Gastroesophageal sphincter (tissue), 4 donors: ENCODE data around the gene KRTAP5-1. TPM values are rescaled to one million over a fixed set of nuclear protein-coding genes. Genes with fewer than 3 reads are reported as not detected.
A peak's percentile ranks its signal among the peaks of the same experiment; 100 is the strongest.

Experiments used
- ATAC-seq: fragments of 150-250 bp; one replicate; pipeline ENCODE4 v1.9.1; 2016; ENCODE audit warnings: mild to moderate bottlenecking, moderate library complexity
- H3K27ac ChIP-seq, 4 donors: fragments of 200-600 bp; sonication (generic) in 3 of 4; 1 replicate in 3 of 4; 2 replicates in 1 of 4; pipeline ENCODE4 v1.5.1; 2016 to 2019
- H3K27me3 ChIP-seq: fragments of 200-600 bp; sonication (generic); one replicate; pipeline ENCODE4 v1.5.1; 2019
- H3K36me3 ChIP-seq, 2 donors: fragments of 200-600 bp; sonication (generic); one replicate each; pipeline ENCODE4 v1.5.1; 2019; ENCODE audit warnings: control low read depth in 1 of 2
- H3K4me1 ChIP-seq, 3 donors: fragments of 200-600 bp; sonication (generic); 1 replicate in 2 of 3; 2 replicates in 1 of 3; pipeline ENCODE4 v1.5.1; 2016 to 2019; ENCODE audit warnings: control low read depth in 2 of 3
- H3K4me3 ChIP-seq, 2 donors: fragments of 200-600 bp; sonication (generic); one replicate each; pipeline ENCODE4 v1.5.1; 2019; ENCODE audit warnings: mild to moderate bottlenecking in 1 of 2, moderate library complexity in 1 of 2
- H3K9me3 ChIP-seq, 3 donors: fragments of 200-600 bp; sonication (generic); one replicate each; pipeline ENCODE4 v1.5.1; 2017 to 2019; ENCODE audit warnings: control low read depth in 2 of 3
- POLR2A ChIP-seq, 2 donors: fragments of 450-650 bp; IDR thresholded peaks; one replicate each; pipeline ENCODE4 v1.6.1; 2017; ENCODE audit warnings: antibody characterized with exemption in 2 of 2, mild to moderate bottlenecking in 2 of 2, moderate library complexity in 1 of 2
- POLR2AphosphoS5 ChIP-seq: sonication (generic); formaldehyde crosslinking; IDR thresholded peaks from one replicate; pipeline ENCODE4 v1.6.1; 2017; ENCODE audit warnings: antibody characterized with exemption
- WGBS, 2 donors: methylation state at CpG; one replicate each; pipeline ENCODE4 v1.1.5; 2018; ENCODE audit warnings: low coverage in 1 of 2; 5-methylcytosine and 5-hydroxymethylcytosine counted together
- total RNA-seq, 4 donors: library from RNA; depleted of rRNA; stranded (reverse); fragments of >200 nt; gene quantifications; one replicate each; pipeline ENCODE4 v1.1.0, GENCODE V29; 2016

Gene KRTAP5-1
- total RNA-seq, 4 donors from 2014 or later = not detected

DNA sequence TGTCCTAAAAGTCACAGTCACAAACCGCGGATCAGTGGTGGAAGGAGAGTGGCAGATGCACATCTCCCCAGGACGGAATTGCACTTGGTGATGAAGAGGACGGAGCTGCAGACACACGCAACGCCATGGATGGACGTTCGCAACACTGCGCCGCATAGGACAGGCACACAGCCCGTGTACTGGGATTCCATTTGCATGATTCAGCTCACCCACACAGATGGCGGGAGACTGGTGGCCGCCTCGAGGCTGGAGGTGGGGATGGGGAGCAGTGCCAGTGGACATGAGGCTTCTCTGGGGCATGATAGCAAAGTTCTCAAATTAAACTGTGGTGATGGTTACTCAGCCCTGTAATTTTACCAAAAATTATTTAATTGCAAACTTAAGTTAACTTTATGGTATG lies 50.4 kb downstream of the KRTAP5-1 start:
- no peak overlapping the region for H3K4me3 ChIP-seq
- H3K27ac ChIP-seq = peak overlapping the region in 1 of 4 donors; percentile 2
- peaks cover 0 to 24% of the 10 kb centered on the region in 2 donors for H3K36me3 ChIP-seq
- ATAC-seq = no peak
- peaks cover 10% of the 10 kb centered on the region for H3K27me3 ChIP-seq
- WGBS, 2 donors = 49 to 58% methylated on average over 7 to 8 of the region's 14 CpGs
- TF ChIP-seq POLR2AphosphoS5 = no peak
- no peak for TF ChIP-seq POLR2A (IDR thresholded peaks at IDR 0.05)
- no peaks in the 10 kb centered on the region for H3K9me3 ChIP-seq
- peaks cover 5 to 79% (median 48%) of the 10 kb centered on the region in 3 donors for H3K4me1 ChIP-seq

Other genes with a start within 250 kb of the KRTAP5-1 start
- gene BRSK2, start 195.3 kb downstream of the KRTAP5-1 start, total RNA-seq = 1 to 10 TPM; 1.4 to 8.6 (median 2.0) TPM
- 100 to 1,000 TPM in 2 of 4 donors, 10 to 100 TPM in 2; 59.6 to 103 (median 87.8) TPM for gene MOB2, start 98.5 kb downstream of the KRTAP5-1 start, total RNA-seq
- gene DUSP8, start 13.0 kb downstream of the KRTAP5-1 start, total RNA-seq = 1 to 10 TPM; 3.3 to 7.8 (median 4.9) TPM
- gene KRTAP5-2, start 13.0 kb upstream of the KRTAP5-1 start, total RNA-seq = not detected
- gene KRTAP5-3, start 23.2 kb upstream of the KRTAP5-1 start, total RNA-seq = not detected
- not detected for gene KRTAP5-4, start 36.9 kb upstream of the KRTAP5-1 start, total RNA-seq
- not detected for gene KRTAP5-5, start 44.5 kb upstream of the KRTAP5-1 start, total RNA-seq
- not detected for gene KRTAP5-6, start 111.9 kb upstream of the KRTAP5-1 start, total RNA-seq
- gene IFITM10, start 165.3 kb upstream of the KRTAP5-1 start, total RNA-seq = under 1 TPM in 3 of 4 donors, not detected in 1; 0.13 to 0.85 (median 0.31) TPM
- gene CTSD, start 178.6 kb upstream of the KRTAP5-1 start, total RNA-seq = 100 to 1,000 TPM; 182 to 290 (median 238) TPM
- 1 to 10 TPM in 1 of 4 donors, not detected in 3; 2.2 TPM for gene SYT8, start 249.7 kb upstream of the KRTAP5-1 start, total RNA-seq